ENCODE measurements around the gene LRBA. TPM values are rescaled to one million over a fixed set of nuclear protein-coding genes. Genes with fewer than 3 reads are reported as not detected.

The LRBA gene
- total RNA-seq, 1 donor from 2014 or later, result 68.0 TPM

GRCh38 chr4:150708004-150708403 lies 307.1 kb downstream of the LRBA start:
- H3K9me3 ChIP-seq, result no peaks in the 10 kb centered on the region
- no peaks in the 10 kb centered on the region for H3K4me1 ChIP-seq
- H3K4me3 ChIP-seq, result no peak overlapping the region
- peaks cover 0 to 3% of the 10 kb centered on the region in 2 donors for H3K36me3 ChIP-seq
- DNase-seq (ENCODE audit: extremely low spot score in 2 of 2), result no peak
- intact Hi-C loops (cut with DNase I), result no loop called here
- TF ChIP-seq POLR2A (IDR thresholded peaks at IDR 0.05), result no peak
- TF ChIP-seq POLR2AphosphoS5 (IDR thresholded peaks at IDR 0.05; ENCODE audit: insufficient read depth in 1 of 2, low read depth in 1 of 2), result no peak
- no peak for TF ChIP-seq CTCF (IDR thresholded peaks at IDR 0.05)
- H3K27ac ChIP-seq, result no peak overlapping the region
- no peaks in the 10 kb centered on the region for H3K27me3 ChIP-seq

GRCh38 chr4:150699599-150699998 lies 315.5 kb downstream of the LRBA start:
- no peaks in the 10 kb centered on the region for H3K9me3 ChIP-seq
- TF ChIP-seq POLR2AphosphoS5 (IDR thresholded peaks at IDR 0.05; ENCODE audit: insufficient read depth in 1 of 2, low read depth in 1 of 2) (no peak), POLR2A (IDR thresholded peaks at IDR 0.05) (no peak), CTCF (IDR thresholded peaks at IDR 0.05) (no peak)
- H3K36me3 ChIP-seq, result no peaks in the 10 kb centered on the region
- intact Hi-C loops (cut with DNase I), result loop anchor here (1.0 kb wide), 1 partner anchor 13 kb away; no protein-coding TSS in a partner anchor
- no peaks in the 10 kb centered on the region for H3K4me1 ChIP-seq
- H3K27me3 ChIP-seq, result no peaks in the 10 kb centered on the region
- H3K4me3 ChIP-seq, result no peak overlapping the region
- DNase-seq (ENCODE audit: extremely low spot score in 2 of 2), result no peak
- H3K27ac ChIP-seq, result no peak overlapping the region

- intact Hi-C loops (cut with DNase I), result no loop called here
- Histone ChIP-seq H3K27ac (no peak overlapping the region), H3K4me1 (no peaks in the 10 kb centered on the region), H3K4me3 (no peak overlapping the region), H3K9me3 (no peaks in the 10 kb centered on the region), H3K36me3 (no peaks in the 10 kb centered on the region), H3K27me3 (no peaks in the 10 kb centered on the region)
- no peak for TF ChIP-seq CTCF (IDR thresholded peaks at IDR 0.05)
- no peak for TF ChIP-seq POLR2A (IDR thresholded peaks at IDR 0.05)
- TF ChIP-seq POLR2AphosphoS5 (IDR thresholded peaks at IDR 0.05; ENCODE audit: insufficient read depth in 1 of 2, low read depth in 1 of 2), result no peak
- DNase-seq (ENCODE audit: extremely low spot score in 2 of 2), result no peak
Observed at GRCh38 chr4:150695162-150695561, 319.9 kb downstream of the LRBA start.

- no peaks in the 10 kb centered on the region for H3K4me1 ChIP-seq
- intact Hi-C loops (cut with DNase I), result no loop called here
- no peaks in the 10 kb centered on the region for H3K36me3 ChIP-seq
- no peaks in the 10 kb centered on the region for H3K27me3 ChIP-seq
- H3K4me3 ChIP-seq, result no peak overlapping the region
- H3K9me3 ChIP-seq, result no peaks in the 10 kb centered on the region
- H3K27ac ChIP-seq, result no peak overlapping the region
- TF ChIP-seq POLR2A (IDR thresholded peaks at IDR 0.05) (no peak), CTCF (IDR thresholded peaks at IDR 0.05) (no peak), POLR2AphosphoS5 (IDR thresholded peaks at IDR 0.05; ENCODE audit: insufficient read depth in 1 of 2, low read depth in 1 of 2) (no peak)
- DNase-seq (ENCODE audit: extremely low spot score in 2 of 2), result no peak
Observed at GRCh38 chr4:150694438-150694837, 320.6 kb downstream of the LRBA start.

GRCh38 chr4:150683775-150684350 lies 331.2 kb downstream of the LRBA start:
- intact Hi-C loops (cut with DNase I), result no loop called here
- no peak for DNase-seq (ENCODE audit: extremely low spot score in 2 of 2)
- Histone ChIP-seq H3K9me3 (no peaks in the 10 kb centered on the region), H3K27ac (no peak overlapping the region), H3K27me3 (no peaks in the 10 kb centered on the region), H3K4me1 (no peaks in the 10 kb centered on the region), H3K36me3 (no peaks in the 10 kb centered on the region), H3K4me3 (no peak overlapping the region)
- TF ChIP-seq POLR2A (IDR thresholded peaks at IDR 0.05) (no peak), CTCF (IDR thresholded peaks at IDR 0.05) (no peak)
